Lower leg skin (tissue), 3 donors: ENCODE data around the gene GLRA1.

Experiments used
- POLR2A ChIP-seq, 2 donors: fragments of 450-650 bp; IDR thresholded peaks; one replicate each; pipeline ENCODE4 v1.6.1; 2016 to 2017; ENCODE audit warnings: antibody characterized with exemption in 2 of 2, mild to moderate bottlenecking in 1 of 2, moderate library complexity in 1 of 2
- TF ChIP-seq, protein P1 (sequence below), 3 donors: fragments of 450-650 bp; IDR thresholded peaks; one replicate each; pipeline ENCODE4 v1.5.1; 2016; ENCODE audit warnings: antibody characterized with exemption in 3 of 3, mild to moderate bottlenecking in 3 of 3, moderate library complexity in 2 of 3

- no peak for TF ChIP-seq POLR2A (IDR thresholded peaks at IDR 0.05)
- TF ChIP-seq, protein P1, sequence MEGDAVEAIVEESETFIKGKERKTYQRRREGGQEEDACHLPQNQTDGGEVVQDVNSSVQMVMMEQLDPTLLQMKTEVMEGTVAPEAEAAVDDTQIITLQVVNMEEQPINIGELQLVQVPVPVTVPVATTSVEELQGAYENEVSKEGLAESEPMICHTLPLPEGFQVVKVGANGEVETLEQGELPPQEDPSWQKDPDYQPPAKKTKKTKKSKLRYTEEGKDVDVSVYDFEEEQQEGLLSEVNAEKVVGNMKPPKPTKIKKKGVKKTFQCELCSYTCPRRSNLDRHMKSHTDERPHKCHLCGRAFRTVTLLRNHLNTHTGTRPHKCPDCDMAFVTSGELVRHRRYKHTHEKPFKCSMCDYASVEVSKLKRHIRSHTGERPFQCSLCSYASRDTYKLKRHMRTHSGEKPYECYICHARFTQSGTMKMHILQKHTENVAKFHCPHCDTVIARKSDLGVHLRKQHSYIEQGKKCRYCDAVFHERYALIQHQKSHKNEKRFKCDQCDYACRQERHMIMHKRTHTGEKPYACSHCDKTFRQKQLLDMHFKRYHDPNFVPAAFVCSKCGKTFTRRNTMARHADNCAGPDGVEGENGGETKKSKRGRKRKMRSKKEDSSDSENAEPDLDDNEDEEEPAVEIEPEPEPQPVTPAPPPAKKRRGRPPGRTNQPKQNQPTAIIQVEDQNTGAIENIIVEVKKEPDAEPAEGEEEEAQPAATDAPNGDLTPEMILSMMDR (IDR thresholded peaks at IDR 0.05) = no peak
Observed at GRCh38 chr5:151906246-151906645, 18.4 kb downstream of the GLRA1 start.
